Natural killer cell treated with Interleukin-12 subunit alpha and Interleukin-12 subunit beta and Interleukin-15 and Interleukin-18, amount 100 ng/mL, for 72 hours (primary cell): ENCODE results near the gene SNX9. TPM values are rescaled to one million over a fixed set of nuclear protein-coding genes. Genes with fewer than 3 reads are reported as not detected.
"Not testable (repeated sequence)": the region's sequence is repeated elsewhere in the genome, so short reads cannot be mapped to it uniquely, and the experiment has no call there.

ENCODE experiments used
- ATAC-seq, 2 donors: fragments of 150-1000 bp; cut with Tn5 transposase in 1 of 2; sonication (Bioruptor Pico), chemical (Tn5 transposase) in 1 of 2; 2 replicates each; pipeline ENCODE4 v1.10.0; 2021
- DNase-seq: peaks from one replicate; pipeline ENCODE4 v3.0.0; 2022; ENCODE audit warnings: low spot score
- H3K27ac Mint-ChIP-seq, 2 donors: 1 replicate in 1 of 2; 2 replicates in 1 of 2; pipeline ENCODE4 v1.8.0; 2022; ENCODE audit warnings: mixed read lengths in 2 of 2, mild to moderate bottlenecking in 1 of 2, moderate library complexity in 1 of 2
- H3K27me3 Mint-ChIP-seq, 2 donors: 1 replicate in 1 of 2; 2 replicates in 1 of 2; pipeline ENCODE4 v1.8.0; 2022; ENCODE audit warnings: mixed read lengths in 2 of 2
- H3K36me3 Mint-ChIP-seq: one replicate; pipeline ENCODE4 v1.8.0; 2022; ENCODE audit warnings: mixed read lengths
- H3K4me1 Mint-ChIP-seq, 2 donors: 1 replicate in 1 of 2; 2 replicates in 1 of 2; pipeline ENCODE4 v1.8.0; 2022; ENCODE audit warnings: low read depth in 2 of 2, mixed read lengths in 2 of 2, mild to moderate bottlenecking in 1 of 2
- H3K4me3 Mint-ChIP-seq: one replicate; pipeline ENCODE4 v1.8.0; 2022; ENCODE audit warnings: mixed read lengths
- H3K9me3 Mint-ChIP-seq: 2 replicates; pipeline ENCODE4 v1.8.0; 2022; ENCODE audit warnings: mixed read lengths
- total RNA-seq, 2 donors: library from RNA; stranded (reverse); gene quantifications; one replicate each; pipeline ENCODE4 v1.2.3, GENCODE V29; 2022

Gene SNX9
- total RNA-seq, 2 donors from 2014 or later = 5.4 to 14.6 TPM

- Mint-ChIP-seq H3K4me3 (no peak overlapping the region), H3K27me3 (peaks cover 19 to 24% of the 10 kb centered on the region in 2 donors), H3K27ac (no peak overlapping the region), H3K36me3 (no peaks in the 10 kb centered on the region), H3K9me3 (no peaks in the 10 kb centered on the region), H3K4me1 (no peaks in the 10 kb centered on the region)
- ATAC-seq (no peak), DNase-seq (no peak)
These were observed 32.4 kb upstream of the SNX9 start for GRCh38 chr6:157790548-157791160.

- Mint-ChIP-seq H3K27me3 (peaks cover 17 to 24% of the 10 kb centered on the region in 2 donors), H3K4me1 (no peaks in the 10 kb centered on the region), H3K9me3 (no peaks in the 10 kb centered on the region), H3K27ac (no peak overlapping the region), H3K4me3 (no peak overlapping the region), H3K36me3 (no peaks in the 10 kb centered on the region)
- no peak for DNase-seq
- no peak for ATAC-seq
These were observed 31.6 kb upstream of the SNX9 start for GRCh38 chr6:157791450-157791849.

- Mint-ChIP-seq H3K4me3 (no peak overlapping the region), H3K27ac (no peak overlapping the region), H3K9me3 (no peaks in the 10 kb centered on the region), H3K36me3 (no peaks in the 10 kb centered on the region), H3K4me1 (no peaks in the 10 kb centered on the region), H3K27me3 (peaks cover 14 to 28% of the 10 kb centered on the region in 2 donors)
- no peak for ATAC-seq
- no peak for DNase-seq
These were observed 30.4 kb upstream of the SNX9 start for GRCh38 chr6:157792671-157793070.

- H3K4me1 Mint-ChIP-seq, DNase-seq, ATAC-seq, H3K4me3 Mint-ChIP-seq, H3K9me3 Mint-ChIP-seq, H3K27ac Mint-ChIP-seq, H3K36me3 Mint-ChIP-seq: not testable (repeated sequence)
- H3K27me3 Mint-ChIP-seq = peaks cover 24 to 41% of the 10 kb centered on the region in 2 donors
These were observed 29.0 kb upstream of the SNX9 start for GRCh38 chr6:157794012-157794411.

GRCh38 chr6:157795841-157796240, 27.2 kb upstream of the SNX9 start:
- H3K27me3 Mint-ChIP-seq = peaks cover 24 to 53% of the 10 kb centered on the region in 2 donors
- H3K27ac Mint-ChIP-seq = no peak overlapping the region

GRCh38 chr6:157798851-157799250, 24.2 kb upstream of the SNX9 start:
- H3K4me3 Mint-ChIP-seq = no peak overlapping the region
- H3K36me3 Mint-ChIP-seq = no peaks in the 10 kb centered on the region
- no peak overlapping the region for H3K27ac Mint-ChIP-seq
- peaks cover 8% of the 10 kb centered on the region in 2 donors for H3K4me1 Mint-ChIP-seq
- peaks cover 18 to 41% of the 10 kb centered on the region in 2 donors for H3K27me3 Mint-ChIP-seq
- DNase-seq (no peak), ATAC-seq (no peak)
- H3K9me3 Mint-ChIP-seq = no peaks in the 10 kb centered on the region

More at GRCh38 chr6:157795841-157796240, 27.2 kb upstream of the SNX9 start:
- H3K4me3 Mint-ChIP-seq = no peak overlapping the region
- H3K36me3 Mint-ChIP-seq = no peaks in the 10 kb centered on the region
- H3K4me1 Mint-ChIP-seq = peaks cover 3 to 5% of the 10 kb centered on the region in 2 donors
- DNase-seq (no peak), ATAC-seq (no peak)
- H3K9me3 Mint-ChIP-seq = no peaks in the 10 kb centered on the region

GRCh38 chr6:157799561-157799960, 23.5 kb upstream of the SNX9 start:
- Mint-ChIP-seq H3K4me1 (peaks cover 8 to 11% of the 10 kb centered on the region in 2 donors), H3K27me3 (peaks cover 21 to 35% of the 10 kb centered on the region in 2 donors)
- ATAC-seq, H3K4me3 Mint-ChIP-seq, H3K9me3 Mint-ChIP-seq, H3K27ac Mint-ChIP-seq, DNase-seq, H3K36me3 Mint-ChIP-seq: not testable (repeated sequence)

GRCh38 chr6:157800420-157801237, 22.4 kb upstream of the SNX9 start:
- H3K27me3 Mint-ChIP-seq = peaks cover 25 to 40% of the 10 kb centered on the region in 2 donors
- no peaks in the 10 kb centered on the region for H3K36me3 Mint-ChIP-seq
- H3K4me1 Mint-ChIP-seq = peaks cover 8 to 11% of the 10 kb centered on the region in 2 donors
- H3K9me3 Mint-ChIP-seq = no peaks in the 10 kb centered on the region
- peak overlapping the region in 1 of 2 donors; percentile 12 for H3K27ac Mint-ChIP-seq
- DNase-seq = no peak
- peak overlapping the region; percentile 67 for H3K4me3 Mint-ChIP-seq
- peak; percentile 91 to 92 for ATAC-seq

- Mint-ChIP-seq H3K4me3 (no peak overlapping the region), H3K4me1 (peaks cover 8 to 9% of the 10 kb centered on the region in 2 donors), H3K36me3 (peaks cover 12% of the 10 kb centered on the region), H3K27me3 (peaks cover 26 to 36% of the 10 kb centered on the region in 2 donors), H3K27ac (no peak overlapping the region), H3K9me3 (no peaks in the 10 kb centered on the region)
- peak in 1 of 2 donors; percentile 75 for ATAC-seq
- no peak for DNase-seq
These were observed 18.4 kb upstream of the SNX9 start for GRCh38 chr6:157804448-157805327.

GRCh38 chr6:157806131-157806855, 16.8 kb upstream of the SNX9 start:
- Mint-ChIP-seq H3K9me3 (no peaks in the 10 kb centered on the region), H3K27me3 (peaks cover 30 to 38% of the 10 kb centered on the region in 2 donors), H3K4me1 (peaks cover under 1 to 3% of the 10 kb centered on the region in 2 donors), H3K36me3 (peaks cover 12% of the 10 kb centered on the region), H3K4me3 (no peak overlapping the region), H3K27ac (no peak overlapping the region)
- DNase-seq (no peak), ATAC-seq (no peak)

- no peaks in the 10 kb centered on the region for H3K9me3 Mint-ChIP-seq
- no peak overlapping the region for H3K4me3 Mint-ChIP-seq
- DNase-seq = no peak
- ATAC-seq = no peak
- H3K27me3 Mint-ChIP-seq = peaks cover 30 to 42% of the 10 kb centered on the region in 2 donors
- peaks cover 12% of the 10 kb centered on the region for H3K36me3 Mint-ChIP-seq
- peaks cover 0 to 3% of the 10 kb centered on the region in 2 donors for H3K4me1 Mint-ChIP-seq
- H3K27ac Mint-ChIP-seq = no peak overlapping the region
These were observed 16.2 kb upstream of the SNX9 start for GRCh38 chr6:157806856-157807215.

GRCh38 chr6:157808405-157808950, 14.6 kb upstream of the SNX9 start:
- Mint-ChIP-seq H3K27me3 (peaks cover 41 to 48% of the 10 kb centered on the region in 2 donors), H3K4me1 (peaks cover 0 to 3% of the 10 kb centered on the region in 2 donors), H3K36me3 (peaks cover 12% of the 10 kb centered on the region), H3K4me3 (no peak overlapping the region), H3K9me3 (no peaks in the 10 kb centered on the region), H3K27ac (no peak overlapping the region)
- no peak for DNase-seq
- ATAC-seq = no peak

GRCh38 chr6:157809613-157810012, 13.4 kb upstream of the SNX9 start:
- ATAC-seq (no peak), DNase-seq (no peak)
- Mint-ChIP-seq H3K4me1 (no peaks in the 10 kb centered on the region), H3K36me3 (peaks cover 12% of the 10 kb centered on the region), H3K9me3 (no peaks in the 10 kb centered on the region), H3K27ac (no peak overlapping the region), H3K27me3 (peaks cover 39 to 48% of the 10 kb centered on the region in 2 donors), H3K4me3 (no peak overlapping the region)
